Stimulated activated naive B cell treated with anti-CD40 and anti-IgM and Interleukin-4, amounts not matched to agents 10 μg/mL and 1 μg/mL and 100 μg/mL, for 72 hours (primary cell): ENCODE results near the gene SARNP.

ENCODE experiments used
- ATAC-seq, 2 donors: fragments of 150-1000 bp; cut with Tn5 transposase; replicated peaks; 2 replicates each; pipeline ENCODE4 v1.10.0; 2021; ENCODE audit warnings: moderate library complexity in 1 of 2
- DNase-seq: peaks from one replicate; pipeline ENCODE4 v3.0.0; 2021
- H3K27ac Mint-ChIP-seq: one replicate; pipeline ENCODE4 v1.8.0; 2022; ENCODE audit warnings: mild to moderate bottlenecking, mixed read lengths
- H3K27me3 Mint-ChIP-seq, 2 donors: one replicate each; pipeline ENCODE4 v1.8.0; 2022; ENCODE audit warnings: mixed read lengths in 2 of 2
- H3K36me3 Mint-ChIP-seq, 2 donors: one replicate each; pipeline ENCODE4 v1.8.0; 2022; ENCODE audit warnings: mixed read lengths in 2 of 2, mild to moderate bottlenecking in 1 of 2
- H3K4me1 Mint-ChIP-seq, 2 donors: one replicate each; pipeline ENCODE4 v1.8.0; 2022; ENCODE audit warnings: mixed read lengths in 2 of 2, mild to moderate bottlenecking in 1 of 2
- H3K4me3 Mint-ChIP-seq, 2 donors: one replicate each; pipeline ENCODE4 v1.8.0; 2022; ENCODE audit warnings: mild to moderate bottlenecking in 2 of 2, mixed read lengths in 2 of 2, moderate library complexity in 1 of 2
- H3K9me3 Mint-ChIP-seq, 2 donors: one replicate each; pipeline ENCODE4 v1.8.0; 2022; ENCODE audit warnings: mixed read lengths in 2 of 2, mild to moderate bottlenecking in 1 of 2

The SARNP gene

GRCh38 chr12:55725556-55725955 is 92.0 kb downstream of the SARNP start:
- ATAC-seq: no peak
- no peak for DNase-seq
- Mint-ChIP-seq H3K9me3 (no peaks in the 10 kb centered on the region), H3K4me1 (peaks cover 37 to 49% of the 10 kb centered on the region in 2 donors), H3K27me3 (no peaks in the 10 kb centered on the region), H3K4me3 (no peak overlapping the region), H3K27ac (peak overlapping the region; percentile 7), H3K36me3 (peaks cover 13 to 35% of the 10 kb centered on the region in 2 donors)

DNA sequence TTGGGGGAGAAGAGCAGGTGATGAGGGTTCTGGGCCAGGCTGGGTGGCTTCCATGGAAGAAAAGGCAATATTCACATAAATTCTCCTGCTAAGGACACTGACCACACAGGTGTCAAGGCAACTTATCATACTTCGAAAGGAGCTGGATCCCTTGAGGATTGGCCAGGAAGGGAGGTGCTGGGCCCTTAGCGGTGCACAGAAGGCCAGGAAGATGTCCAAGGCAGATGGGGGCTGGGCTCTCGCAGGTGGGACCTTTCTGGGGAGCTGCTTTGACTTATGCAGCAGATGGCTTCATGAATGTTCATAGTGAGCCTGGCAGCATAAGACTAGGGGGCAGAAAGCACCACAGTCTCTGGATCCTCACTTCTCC is 92.6 kb downstream of the SARNP start:
- Mint-ChIP-seq H3K36me3 (peaks cover 12 to 30% of the 10 kb centered on the region in 2 donors), H3K9me3 (no peaks in the 10 kb centered on the region), H3K4me3 (no peak overlapping the region), H3K27ac (peak overlapping the region; percentile 68), H3K27me3 (no peaks in the 10 kb centered on the region), H3K4me1 (peaks cover 31 to 43% of the 10 kb centered on the region in 2 donors)
- ATAC-seq (no peak), DNase-seq (no peak)

- Mint-ChIP-seq H3K4me1 (peaks cover 28 to 41% of the 10 kb centered on the region in 2 donors), H3K27me3 (no peaks in the 10 kb centered on the region), H3K4me3 (no peak overlapping the region), H3K9me3 (no peaks in the 10 kb centered on the region), H3K27ac (peak overlapping the region; percentile 68), H3K36me3 (peaks cover 12 to 26% of the 10 kb centered on the region in 2 donors)
- ATAC-seq (peak; percentile 37 to 46), DNase-seq (peak; percentile 38)
Measured at GRCh38 chr12:55724226-55724939, 93.1 kb downstream of the SARNP start.

- Mint-ChIP-seq H3K9me3 (no peaks in the 10 kb centered on the region), H3K4me1 (peaks cover 28 to 44% of the 10 kb centered on the region in 2 donors), H3K36me3 (peaks cover 12 to 29% of the 10 kb centered on the region in 2 donors), H3K27me3 (no peaks in the 10 kb centered on the region), H3K4me3 (no peak overlapping the region), H3K27ac (peak overlapping the region; percentile 32)
- DNase-seq: no peak
- no peak for ATAC-seq
Measured at GRCh38 chr12:55723516-55724225, 93.9 kb downstream of the SARNP start.

- Mint-ChIP-seq H3K4me3 (no peak overlapping the region), H3K9me3 (no peaks in the 10 kb centered on the region), H3K36me3 (peaks cover 16 to 36% of the 10 kb centered on the region in 2 donors), H3K4me1 (peaks cover 35 to 49% of the 10 kb centered on the region in 2 donors), H3K27ac (no peak overlapping the region), H3K27me3 (no peaks in the 10 kb centered on the region)
- DNase-seq (no peak), ATAC-seq (no peak)
Measured at GRCh38 chr12:55722948-55723347, 94.6 kb downstream of the SARNP start.

- peaks cover 34 to 49% of the 10 kb centered on the region in 2 donors for H3K4me1 Mint-ChIP-seq
- no peaks in the 10 kb centered on the region for H3K27me3 Mint-ChIP-seq
- no peak for ATAC-seq
- H3K4me3 Mint-ChIP-seq: no peak overlapping the region
- no peak for DNase-seq
- no peaks in the 10 kb centered on the region for H3K9me3 Mint-ChIP-seq
- H3K36me3 Mint-ChIP-seq: peaks cover 16 to 32% of the 10 kb centered on the region in 2 donors
- H3K27ac Mint-ChIP-seq: no peak overlapping the region
Measured at GRCh38 chr12:55721601-55722213, 95.8 kb downstream of the SARNP start.

DNA sequence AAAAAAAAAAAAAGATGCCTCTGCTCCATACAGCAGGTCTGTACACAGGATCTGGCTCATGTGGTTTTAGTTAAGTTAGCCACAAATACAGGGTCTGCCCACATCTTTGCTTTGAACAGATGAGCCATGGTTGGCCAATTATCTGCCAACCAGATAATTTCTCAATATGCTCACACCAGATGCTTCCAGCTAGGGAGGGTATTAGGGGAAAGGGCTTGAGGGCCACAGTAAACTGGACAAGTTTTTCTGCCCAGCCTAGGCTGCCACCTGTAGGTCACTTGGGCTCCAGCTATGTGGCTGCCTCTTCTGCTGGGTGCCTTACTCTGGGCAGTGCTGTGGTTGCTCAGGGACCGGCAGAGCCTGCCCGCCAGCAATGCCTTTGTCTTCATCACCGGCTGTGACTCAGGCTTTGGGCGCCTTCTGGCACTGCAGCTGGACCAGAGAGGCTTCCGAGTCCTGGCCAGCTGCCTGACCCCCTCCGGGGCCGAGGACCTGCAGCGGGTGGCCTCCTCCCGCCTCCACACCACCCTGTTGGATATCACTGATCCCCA is 96.6 kb downstream of the SARNP start:
- H3K9me3 Mint-ChIP-seq: no peaks in the 10 kb centered on the region
- H3K27me3 Mint-ChIP-seq: no peaks in the 10 kb centered on the region
- H3K36me3 Mint-ChIP-seq: peaks cover 16 to 29% of the 10 kb centered on the region in 2 donors
- H3K27ac Mint-ChIP-seq: no peak overlapping the region
- H3K4me1 Mint-ChIP-seq: peaks cover 32 to 51% of the 10 kb centered on the region in 2 donors
- no peak overlapping the region for H3K4me3 Mint-ChIP-seq
- ATAC-seq (no peak), DNase-seq (no peak)

DNA sequence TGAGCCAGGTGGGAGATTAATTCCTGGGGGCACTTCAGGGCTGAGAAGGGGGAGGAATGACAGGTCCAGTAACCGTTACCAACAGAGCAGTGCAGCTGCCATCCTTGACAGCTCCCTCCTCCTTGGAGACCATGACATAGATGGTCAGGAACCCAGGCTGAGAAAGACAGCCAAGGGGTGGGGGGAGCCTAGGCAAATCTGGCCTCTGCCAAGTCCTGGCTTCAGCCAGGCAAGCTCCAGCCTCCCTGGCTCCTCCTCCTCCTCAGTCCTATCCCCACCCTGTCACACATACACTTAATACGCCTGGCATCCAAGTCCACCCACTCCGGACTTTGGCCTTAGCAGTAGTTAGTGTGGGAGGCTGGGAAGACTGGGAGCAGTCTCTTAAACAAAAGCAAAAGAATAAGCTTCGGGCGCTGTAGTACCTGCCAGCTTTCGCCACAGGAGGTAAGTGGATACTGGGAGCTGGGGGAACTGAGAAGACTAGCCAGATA is 97.4 kb downstream of the SARNP start, which contains the start of gene RDH5:
TSS of gene RDH5 (plus strand) at position 323 of the 494 bp plus-strand sequence. CDS start 792 bp downstream, outside the sequence.
- Mint-ChIP-seq H3K27ac (no peak within 1 kb of the TSS), H3K4me1 (peaks cover 29 to 50% of the 10 kb centered on the region in 2 donors), H3K9me3 (no peaks in the 10 kb centered on the region), H3K27me3 (no peaks in the 10 kb centered on the region), H3K36me3 (peaks cover 13 to 23% of the 10 kb centered on the region in 2 donors), H3K4me3 (no peak within 1 kb of the TSS)
- DNase-seq (no peak), ATAC-seq (no peak)

- H3K36me3 Mint-ChIP-seq: peaks cover 8 to 19% of the 10 kb centered on the region in 2 donors
- no peak for DNase-seq
- no peak overlapping the region for H3K4me3 Mint-ChIP-seq
- H3K27ac Mint-ChIP-seq: no peak overlapping the region
- no peak for ATAC-seq
- no peaks in the 10 kb centered on the region for H3K27me3 Mint-ChIP-seq
- H3K4me1 Mint-ChIP-seq: peaks cover 24 to 43% of the 10 kb centered on the region in 2 donors
- no peaks in the 10 kb centered on the region for H3K9me3 Mint-ChIP-seq
Measured at GRCh38 chr12:55719371-55719770, 98.2 kb downstream of the SARNP start.

DNA sequence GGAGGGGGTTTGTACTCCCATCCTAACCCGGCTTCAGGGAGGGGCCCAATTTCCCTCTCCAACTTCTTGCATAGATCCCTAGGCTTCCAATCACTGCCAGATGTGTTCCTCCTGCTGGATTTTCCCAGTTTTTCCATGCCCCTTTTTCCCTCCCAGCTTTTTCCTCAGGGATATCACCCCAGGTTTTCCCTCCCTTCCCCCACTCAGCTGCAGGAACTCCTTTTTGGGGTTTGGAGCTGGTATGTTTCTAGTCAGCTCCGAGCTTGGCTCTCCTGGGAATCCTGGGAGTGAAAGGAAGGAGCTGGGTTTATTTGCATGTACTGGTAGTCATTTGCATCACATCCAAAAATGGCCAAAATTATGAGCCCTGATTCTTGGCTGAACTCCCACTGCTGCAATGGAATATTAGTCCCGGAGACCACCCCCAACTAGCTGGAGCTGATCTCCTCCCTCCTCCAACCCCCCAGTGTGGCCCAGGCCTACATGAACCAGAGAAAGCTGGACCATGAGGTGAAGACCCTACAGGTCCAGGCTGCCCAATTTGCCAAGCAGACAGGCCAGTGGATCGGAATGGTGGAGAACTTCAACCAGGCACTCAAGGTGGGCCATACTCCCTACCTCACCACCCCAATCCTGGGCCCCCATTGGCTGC is 98.8 kb downstream of the SARNP start:
- Mint-ChIP-seq H3K4me1 (peaks cover 24 to 43% of the 10 kb centered on the region in 2 donors), H3K27ac (no peak overlapping the region), H3K36me3 (peaks cover 7 to 17% of the 10 kb centered on the region in 2 donors), H3K27me3 (no peaks in the 10 kb centered on the region), H3K9me3 (no peaks in the 10 kb centered on the region), H3K4me3 (no peak overlapping the region)
- ATAC-seq: no peak
- no peak for DNase-seq

- Mint-ChIP-seq H3K4me1 (peaks cover 24 to 43% of the 10 kb centered on the region in 2 donors), H3K27me3 (no peaks in the 10 kb centered on the region), H3K4me3 (no peak overlapping the region), H3K27ac (no peak overlapping the region), H3K9me3 (no peaks in the 10 kb centered on the region), H3K36me3 (peaks cover 4 to 14% of the 10 kb centered on the region in 2 donors)
- DNase-seq (no peak), ATAC-seq (no peak)
Measured at GRCh38 chr12:55718015-55718414, 99.5 kb downstream of the SARNP start.

DNA sequence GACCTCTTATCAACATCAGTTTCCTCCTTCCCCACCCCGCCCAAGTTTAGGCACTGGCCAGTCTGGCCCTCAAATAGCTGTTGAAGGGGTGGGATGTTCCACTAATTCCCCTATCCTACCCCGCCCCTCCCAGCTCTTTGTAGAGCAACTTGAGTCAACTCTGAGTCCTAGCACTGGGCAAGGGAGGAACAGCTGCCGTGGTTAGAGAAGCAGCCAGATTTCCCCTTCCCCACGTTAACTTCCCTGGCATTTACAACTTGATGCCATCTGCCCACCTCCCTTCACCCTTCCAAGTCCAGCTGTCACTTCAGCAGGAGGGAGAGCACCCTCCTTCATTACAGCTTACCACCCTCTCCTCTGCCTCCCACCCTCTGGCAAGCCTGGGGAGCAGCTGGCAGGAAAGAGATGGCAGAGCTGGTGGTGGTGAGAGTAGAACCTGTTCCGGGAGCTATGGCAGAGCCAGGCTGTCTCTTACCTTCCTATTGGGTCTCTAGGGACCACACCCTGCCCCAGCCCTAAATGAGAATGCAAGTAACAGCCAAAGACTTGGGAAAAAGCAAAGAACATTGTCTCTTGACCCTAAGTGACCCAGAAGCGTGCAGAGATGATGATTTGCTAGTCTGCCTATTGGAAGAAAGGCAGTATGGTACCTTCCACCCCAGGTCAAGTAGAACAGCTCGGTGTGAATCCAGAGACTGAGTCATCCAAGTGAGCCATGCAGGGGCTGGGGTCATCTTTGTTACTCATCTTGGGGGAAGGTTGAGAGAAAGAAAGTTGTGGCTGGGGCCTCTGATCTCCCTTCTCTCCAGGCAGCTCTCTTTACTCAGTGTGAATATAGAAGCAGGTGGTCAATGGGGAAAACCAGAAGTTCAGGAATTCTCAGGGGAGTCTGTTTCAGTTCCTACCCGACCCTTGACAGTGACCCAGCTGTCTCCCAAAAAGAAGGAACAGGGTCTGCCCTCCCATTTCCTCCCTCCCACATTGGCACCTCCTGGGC is 100.2 kb downstream of the SARNP start:
- H3K4me1 Mint-ChIP-seq: peaks cover 24 to 43% of the 10 kb centered on the region in 2 donors
- H3K36me3 Mint-ChIP-seq: peaks cover 4 to 14% of the 10 kb centered on the region in 2 donors
- peak overlapping the region; percentile 98 for H3K27ac Mint-ChIP-seq
- ATAC-seq: peak in 1 of 2 donors; percentile 8
- H3K4me3 Mint-ChIP-seq: peak overlapping the region; percentile 93 to 95
- no peak for DNase-seq
- H3K27me3 Mint-ChIP-seq: no peaks in the 10 kb centered on the region
- no peaks in the 10 kb centered on the region for H3K9me3 Mint-ChIP-seq

- Mint-ChIP-seq H3K27me3 (no peaks in the 10 kb centered on the region), H3K4me1 (peaks cover 24 to 43% of the 10 kb centered on the region in 2 donors), H3K36me3 (peaks cover 4 to 14% of the 10 kb centered on the region in 2 donors), H3K4me3 (peak overlapping the region; percentile 93 to 95), H3K9me3 (no peaks in the 10 kb centered on the region), H3K27ac (peak overlapping the region; percentile 98)
- DNase-seq: no peak
- ATAC-seq: peak; percentile 20 to 21
Measured at GRCh38 chr12:55716582-55716957, 101.0 kb downstream of the SARNP start.
